Body of pancreas (tissue), 4 donors: Measurements from ENCODE around the gene TBC1D4.

ENCODE experiments used
- POLR2A ChIP-seq, 3 donors: fragments of 450-650 bp; IDR thresholded peaks; one replicate each; pipeline ENCODE4 v1.6.1; 2016; ENCODE audit warnings: antibody characterized with exemption in 3 of 3, mild to moderate bottlenecking in 2 of 3
- TF ChIP-seq, protein P1 (sequence below), 7 experiments: fragments of 450-650 bp in 4 of 7; fragments of 200-600 bp in 3 of 7; sonication (generic) in 3 of 7; IDR thresholded peaks; one replicate each; pipeline ENCODE4 v1.5.1; 2016 to 2019; ENCODE audit warnings: antibody characterized with exemption in 7 of 7

DNA sequence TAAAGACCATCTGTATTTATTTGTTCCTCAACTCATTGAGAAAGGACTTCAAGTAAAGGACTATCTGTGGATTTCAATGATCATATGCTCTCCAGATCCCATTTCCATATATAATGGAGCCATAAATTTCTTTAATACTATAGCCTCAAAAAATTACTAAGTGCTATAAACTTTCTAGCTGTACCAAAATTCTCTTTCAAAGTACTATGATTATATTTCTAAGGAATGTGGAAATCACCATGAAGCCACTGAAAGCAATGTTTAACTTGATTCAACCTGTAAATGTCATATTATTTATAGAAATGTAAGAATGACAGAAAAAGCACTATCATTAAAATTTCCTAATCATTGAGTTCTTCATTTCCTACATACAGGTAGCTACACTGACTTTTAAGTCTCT lies 20.7 kb downstream of the TBC1D4 start:
- TF ChIP-seq, protein P1, sequence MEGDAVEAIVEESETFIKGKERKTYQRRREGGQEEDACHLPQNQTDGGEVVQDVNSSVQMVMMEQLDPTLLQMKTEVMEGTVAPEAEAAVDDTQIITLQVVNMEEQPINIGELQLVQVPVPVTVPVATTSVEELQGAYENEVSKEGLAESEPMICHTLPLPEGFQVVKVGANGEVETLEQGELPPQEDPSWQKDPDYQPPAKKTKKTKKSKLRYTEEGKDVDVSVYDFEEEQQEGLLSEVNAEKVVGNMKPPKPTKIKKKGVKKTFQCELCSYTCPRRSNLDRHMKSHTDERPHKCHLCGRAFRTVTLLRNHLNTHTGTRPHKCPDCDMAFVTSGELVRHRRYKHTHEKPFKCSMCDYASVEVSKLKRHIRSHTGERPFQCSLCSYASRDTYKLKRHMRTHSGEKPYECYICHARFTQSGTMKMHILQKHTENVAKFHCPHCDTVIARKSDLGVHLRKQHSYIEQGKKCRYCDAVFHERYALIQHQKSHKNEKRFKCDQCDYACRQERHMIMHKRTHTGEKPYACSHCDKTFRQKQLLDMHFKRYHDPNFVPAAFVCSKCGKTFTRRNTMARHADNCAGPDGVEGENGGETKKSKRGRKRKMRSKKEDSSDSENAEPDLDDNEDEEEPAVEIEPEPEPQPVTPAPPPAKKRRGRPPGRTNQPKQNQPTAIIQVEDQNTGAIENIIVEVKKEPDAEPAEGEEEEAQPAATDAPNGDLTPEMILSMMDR (IDR thresholded peaks at IDR 0.05): no peak
- TF ChIP-seq POLR2A (IDR thresholded peaks at IDR 0.05): no peak
